HepG2 (cell line): ENCODE results near the gene AS3MT. TPM values are rescaled to one million over a fixed set of nuclear protein-coding genes. Genes with fewer than 3 reads are reported as not detected.

Experiments used
- ATAC-seq: fragments of 200-7000 bp; cut with Tn5 transposase; 3 replicates; pipeline ENCODE4 v1.9.1; 2020; ENCODE audit warnings: mild to moderate bottlenecking, moderate library complexity
- BruUV-seq: library from RNA; stranded (reverse); fragments of 400-500 nt; replicated peaks from 2 replicates; lab custom pipeline; 2021; lab: Mats Ljungman, UMichigan
- CTCF ChIA-PET: fragments of 300-600 bp; formaldehyde crosslinking; extraction: SDS; loops from one replicate; lab custom pipeline; 2021; ENCODE audit warnings: low total read pairs, inconsistent platforms, low intra/inter-chr PET ratio; lab: Yijun Ruan, JAX
- POLR2A ChIA-PET: fragments of 350-600 bp; sonication (Branson Sonifier 250); formaldehyde crosslinking; loops from one replicate; lab custom pipeline; 2020; ENCODE audit warnings: antibody characterized with exemption, inconsistent platforms; lab: Yijun Ruan, JAX
- DNase-seq: peaks from one replicate; pipeline ENCODE4 v3.0.0-alpha.2; 2015; ENCODE audit warnings: low spot score
- FAIRE-seq: peaks from 3 replicates; lab custom pipeline; 2011; peaks lifted over from hg19 to GRCh38; lab: Jason Lieb, UNC
- H2AFZ ChIP-seq: one replicate; pipeline ENCODE4 v1.6.1; 2011; ENCODE audit warnings: low read length, inconsistent platforms
- H3K27ac ChIP-seq: fragments of 300-600 bp; 3 replicates; pipeline ENCODE4 v1.8.0; 2011; ENCODE audit warnings: mixed run types, mild to moderate bottlenecking, mixed read lengths, low read length, inconsistent platforms; ENCODE audit not compliant: insufficient read depth; ENCODE audit errors: extremely low read length
- H3K27me3 ChIP-seq, 2 experiments: fragments of 200-600 bp in 1 of 2; 2 replicates in 1 of 2; 3 replicates in 1 of 2; pipeline versions ENCODE4 v1.6.0 to v1.8.0; 2011; ENCODE audit warnings: low read length in 2 of 2, mild to moderate bottlenecking in 2 of 2, moderate library complexity in 2 of 2, inconsistent platforms in 1 of 2; ENCODE audit not compliant: insufficient read depth in 2 of 2, control insufficient read depth in 1 of 2
- H3K36me3 ChIP-seq, 2 experiments: fragments of 200-600 bp in 1 of 2; replicated peaks in 1 of 2; 2 replicates in 1 of 2; 3 replicates in 1 of 2; pipeline versions ENCODE4 v1.5.1 to v1.8.0; 2011; ENCODE audit warnings: low read length in 2 of 2, inconsistent platforms in 1 of 2; ENCODE audit not compliant: insufficient read depth in 2 of 2, control insufficient read depth in 1 of 2
- H3K4me1 ChIP-seq: 2 replicates; pipeline ENCODE4 v1.5.1; 2012; ENCODE audit warnings: low read length, inconsistent platforms; ENCODE audit not compliant: insufficient read depth
- H3K4me2 ChIP-seq: 2 replicates; pipeline ENCODE4 v1.6.0; 2011; ENCODE audit warnings: low read depth, low read length, inconsistent platforms
- H3K4me3 ChIP-seq, 3 experiments: fragments of 200-600 bp in 1 of 3; sonication (generic), shearing (Covaris generic) in 1 of 3; replicated peaks in 1 of 3; 2 replicates each; pipeline ENCODE4 v1.5.1; 2011 to 2016; ENCODE audit warnings: low read length in 3 of 3, inconsistent platforms in 2 of 3, low read depth in 2 of 3, mild to moderate bottlenecking in 2 of 3, control low read depth in 1 of 3, mixed read lengths in 1 of 3; ENCODE audit not compliant: insufficient read depth in 1 of 3
- H3K79me2 ChIP-seq: one replicate; pipeline ENCODE4 v1.6.1; 2011; ENCODE audit warnings: low read length, inconsistent platforms; ENCODE audit not compliant: insufficient read depth
- H3K9ac ChIP-seq: 2 replicates; pipeline ENCODE4 v1.6.0; 2011; ENCODE audit warnings: mild to moderate bottlenecking, low read depth, low read length, inconsistent platforms; ENCODE audit not compliant: insufficient read depth
- H3K9me3 ChIP-seq: 2 replicates; pipeline ENCODE4 v1.5.1; 2012; ENCODE audit warnings: mild to moderate bottlenecking, low read length
- H4K20me1 ChIP-seq: 2 replicates; pipeline ENCODE4 v1.6.0; 2011; ENCODE audit warnings: inconsistent platforms, mild to moderate bottlenecking, low read length, moderate library complexity; ENCODE audit not compliant: insufficient read depth
- CBFB ChIP-seq: sonication (generic); formaldehyde crosslinking; IDR thresholded peaks from 2 replicates; pipeline ENCODE4 v1.4.0; 2020; ENCODE audit warnings: missing genetic modification reagents
- FOXK1 ChIP-seq: sonication (generic); formaldehyde crosslinking; IDR thresholded peaks from 2 replicates; pipeline ENCODE4 v1.4.0; 2020; ENCODE audit warnings: low read depth, missing genetic modification reagents, borderline replicate concordance
- HES4 ChIP-seq: sonication (generic); formaldehyde crosslinking; IDR thresholded peaks from 2 replicates; pipeline ENCODE4 v1.9.0; 2021; ENCODE audit warnings: mild to moderate bottlenecking, missing genetic modification reagents, borderline replicate concordance
- HMG20B ChIP-seq: conservative IDR thresholded peaks from 2 replicates; pipeline ENCODE4 v1.6.1; 2016; ENCODE audit warnings: missing genetic modification reagents, missing compliant biosample characterization
- MYNN ChIP-seq: sonication (generic); formaldehyde crosslinking; IDR thresholded peaks from 2 replicates; pipeline ENCODE4 v1.4.0; 2020; ENCODE audit warnings: mild to moderate bottlenecking, low read depth, missing genetic modification reagents
- NFYB ChIP-seq: sonication (generic); formaldehyde crosslinking; IDR thresholded peaks from 2 replicates; pipeline ENCODE4 v1.4.0; 2020; ENCODE audit warnings: missing genetic modification reagents
- PTBP1 ChIP-seq: fragments of 200-400 bp; formaldehyde crosslinking; IDR thresholded peaks from 2 replicates; pipeline ENCODE4 v1.6.1; 2018; ENCODE audit warnings: low read length, low read depth; ENCODE audit not compliant: poor library complexity, severe bottlenecking
- SMAD1 ChIP-seq: sonication (generic); formaldehyde crosslinking; IDR thresholded peaks from 2 replicates; pipeline ENCODE4 v1.4.0; 2020; ENCODE audit warnings: missing genetic modification reagents, low read depth, mild to moderate bottlenecking, borderline replicate concordance
- TSC22D2 ChIP-seq: sonication (generic); formaldehyde crosslinking; IDR thresholded peaks from 2 replicates; pipeline ENCODE4 v1.5.1; 2020; ENCODE audit warnings: missing genetic modification reagents, mild to moderate bottlenecking, borderline replicate concordance
- ZNF746 ChIP-seq: sonication (generic); formaldehyde crosslinking; IDR thresholded peaks from 2 replicates; pipeline ENCODE4 v1.8.0; 2022; ENCODE audit warnings: mild to moderate bottlenecking, missing genetic modification reagents
- ZNF780A ChIP-seq: sonication (generic); formaldehyde crosslinking; IDR thresholded peaks from 2 replicates; pipeline ENCODE4 v1.8.0; 2022; ENCODE audit warnings: mild to moderate bottlenecking, missing genetic modification reagents, moderate library complexity
- ZSCAN31 ChIP-seq: sonication (generic); formaldehyde crosslinking; IDR thresholded peaks from 2 replicates; pipeline ENCODE4 v1.5.0; 2020; ENCODE audit warnings: low read depth, mild to moderate bottlenecking, missing genetic modification reagents
- WGBS: methylation state at CpG from one replicate; pipeline ENCODE4 v1.1.6; 2017; ENCODE audit warnings: low lambda C conversion rate; 5-methylcytosine and 5-hydroxymethylcytosine counted together
- in situ Hi-C: cut with HindIII; loops from 2 replicates; pipeline ENCODE4 v1.10.0; 2017; ENCODE audit warnings: low pct_unique_long_range_greater_than_20kb; ENCODE audit not compliant: extremely low pct_ligation_motif_present
- intact Hi-C: fragments of 100-400 bp; cut with micrococcal nuclease; formaldehyde crosslinking; loops from one replicate; pipeline ENCODE4 v1.10.0; 2022; ENCODE audit not compliant: unreplicated experiment
- polyA plus RNA-seq, 8 experiments: library from polyadenylated mRNA; depleted of rRNA in 3 of 8; stranded (reverse) in 7 of 8; unstranded in 1 of 8; fragments of >200 nt; fragmentation: Illumina TruSeq in 4 of 8; extraction: Trizol in 4 of 8; gene quantifications; 2 replicates each; pipeline versions ENCODE4 v1.2.1 to v1.2.3, GENCODE V29; 2011 to 2016; ENCODE audit warnings: low read depth in 4 of 8, missing spikeins in 1 of 8, mixed read lengths in 1 of 8; ENCODE audit not compliant: insufficient read depth in 1 of 8
- total RNA-seq, 5 experiments: library from RNA; depleted of rRNA; stranded (reverse); fragments of >200 nt; fragmentation: Illumina TruSeq; extraction: Trizol; gene quantifications; 2 replicates each; pipeline ENCODE4 v1.2.3, GENCODE V29; 2016; ENCODE audit warnings: low read depth in 1 of 5
- TF ChIP-seq, protein P1 (sequence below): sonication (generic); formaldehyde crosslinking; IDR thresholded peaks from 2 replicates; pipeline ENCODE4 v1.4.0; 2020; ENCODE audit warnings: missing genetic modification reagents, mild to moderate bottlenecking, borderline replicate concordance
- TF ChIP-seq, protein P2 (sequence below): sonication (generic); formaldehyde crosslinking; conservative IDR thresholded peaks from 2 replicates; pipeline ENCODE4 v1.5.0; 2020; ENCODE audit warnings: missing genetic modification reagents
- TF ChIP-seq, protein P3 (sequence below): sonication (generic); formaldehyde crosslinking; IDR thresholded peaks from 2 replicates; pipeline ENCODE4 v1.4.0; 2020; ENCODE audit warnings: low read depth, mild to moderate bottlenecking, missing genetic modification reagents
- TF ChIP-seq, protein P4 (sequence below): sonication (generic); formaldehyde crosslinking; IDR thresholded peaks from 2 replicates; pipeline ENCODE4 v1.4.0; 2020; ENCODE audit warnings: missing genetic modification reagents, borderline replicate concordance

AS3MT gene
- total and polyA plus RNA-seq, 2 of the 13 experiments (the other 11 are each of a cell fraction or from before 2014, with no cell fraction given) = 8.7 to 17.4 TPM

DNA sequence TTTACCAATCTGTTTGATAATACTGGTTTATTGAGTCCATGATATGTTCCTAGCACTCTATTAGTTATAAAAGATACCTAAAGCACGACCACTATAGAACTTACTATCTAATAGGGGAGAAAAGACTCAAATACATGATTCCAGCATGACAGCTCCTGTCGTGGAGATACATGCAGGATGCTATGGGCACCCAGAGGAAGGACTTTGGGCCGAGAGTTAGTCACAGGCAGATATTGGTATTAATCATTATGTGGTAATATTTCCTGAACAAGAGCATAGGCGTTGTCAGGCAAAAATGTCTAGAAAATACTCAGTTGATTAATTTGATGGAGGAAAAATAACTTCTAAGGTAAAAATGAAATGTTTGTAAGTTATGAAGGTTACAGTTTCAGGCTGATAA, 80.6 kb downstream of the AS3MT start:
- intact Hi-C loops = no loop called here
- Histone ChIP-seq H3K9me3 (no peaks in the 10 kb centered on the region), H3K4me1 (peaks cover 18% of the 10 kb centered on the region), H3K79me2 (peaks cover 8% of the 10 kb centered on the region), H3K4me3 (no peak overlapping the region), H3K4me2 (no peak overlapping the region), H3K36me3 (peaks cover 0 to 4% of the 10 kb centered on the region in 2 experiments; a peak in 1 of 5 replicates), H3K27me3 (no peaks in the 10 kb centered on the region), H4K20me1 (no peaks in the 10 kb centered on the region), H3K27ac (no peak overlapping the region), H2AFZ (no peak overlapping the region), H3K9ac (no peak overlapping the region)
- no TSS peak for BruUV-seq
- 91% methylated on average over 4 of the region's 4 CpGs for WGBS
- FAIRE-seq (no peak), DNase-seq (no peak), ATAC-seq (no peak)
- CTCF ChIA-PET = no interaction called here
- in situ Hi-C loops = no loop called here
- POLR2A ChIA-PET = no interaction called here
- TF ChIP-seq MYNN = no peak
- no peak for TF ChIP-seq TSC22D2 (CRISPR knock-in tag)
- no peak for TF ChIP-seq ZSCAN31 (CRISPR knock-in tag)
- no peak for TF ChIP-seq ZNF746 (CRISPR knock-in tag)
- TF ChIP-seq SMAD1 (CRISPR knock-in tag) = no peak
- TF ChIP-seq NFYB = no peak
- TF ChIP-seq, protein P1, sequence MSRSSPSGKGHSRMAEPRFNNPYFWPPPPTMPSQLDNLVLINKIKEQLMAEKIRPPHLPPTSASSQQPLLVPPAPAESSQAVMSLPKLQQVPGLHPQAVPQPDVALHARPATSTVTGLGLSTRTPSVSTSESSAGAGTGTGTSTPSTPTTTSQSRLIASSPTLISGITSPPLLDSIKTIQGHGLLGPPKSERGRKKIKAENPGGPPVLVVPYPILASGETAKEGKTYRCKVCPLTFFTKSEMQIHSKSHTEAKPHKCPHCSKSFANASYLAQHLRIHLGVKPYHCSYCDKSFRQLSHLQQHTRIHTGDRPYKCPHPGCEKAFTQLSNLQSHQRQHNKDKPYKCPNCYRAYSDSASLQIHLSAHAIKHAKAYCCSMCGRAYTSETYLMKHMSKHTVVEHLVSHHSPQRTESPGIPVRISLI (CRISPR knock-in tag) = no peak
- no peak for TF ChIP-seq PTBP1
- TF ChIP-seq, protein P2, sequence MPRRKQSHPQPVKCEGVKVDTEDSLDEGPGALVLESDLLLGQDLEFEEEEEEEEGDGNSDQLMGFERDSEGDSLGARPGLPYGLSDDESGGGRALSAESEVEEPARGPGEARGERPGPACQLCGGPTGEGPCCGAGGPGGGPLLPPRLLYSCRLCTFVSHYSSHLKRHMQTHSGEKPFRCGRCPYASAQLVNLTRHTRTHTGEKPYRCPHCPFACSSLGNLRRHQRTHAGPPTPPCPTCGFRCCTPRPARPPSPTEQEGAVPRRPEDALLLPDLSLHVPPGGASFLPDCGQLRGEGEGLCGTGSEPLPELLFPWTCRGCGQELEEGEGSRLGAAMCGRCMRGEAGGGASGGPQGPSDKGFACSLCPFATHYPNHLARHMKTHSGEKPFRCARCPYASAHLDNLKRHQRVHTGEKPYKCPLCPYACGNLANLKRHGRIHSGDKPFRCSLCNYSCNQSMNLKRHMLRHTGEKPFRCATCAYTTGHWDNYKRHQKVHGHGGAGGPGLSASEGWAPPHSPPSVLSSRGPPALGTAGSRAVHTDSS (CRISPR knock-in tag) = no peak
- TF ChIP-seq ZNF780A (CRISPR knock-in tag) = no peak
- no peak for TF ChIP-seq HMG20B (CRISPR knock-in tag)
- no peak for TF ChIP-seq CBFB (CRISPR knock-in tag)
- no peak for TF ChIP-seq HES4 (CRISPR knock-in tag)
- TF ChIP-seq, protein P3, sequence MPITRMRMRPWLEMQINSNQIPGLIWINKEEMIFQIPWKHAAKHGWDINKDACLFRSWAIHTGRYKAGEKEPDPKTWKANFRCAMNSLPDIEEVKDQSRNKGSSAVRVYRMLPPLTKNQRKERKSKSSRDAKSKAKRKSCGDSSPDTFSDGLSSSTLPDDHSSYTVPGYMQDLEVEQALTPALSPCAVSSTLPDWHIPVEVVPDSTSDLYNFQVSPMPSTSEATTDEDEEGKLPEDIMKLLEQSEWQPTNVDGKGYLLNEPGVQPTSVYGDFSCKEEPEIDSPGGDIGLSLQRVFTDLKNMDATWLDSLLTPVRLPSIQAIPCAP = no peak
- TF ChIP-seq, protein P4, sequence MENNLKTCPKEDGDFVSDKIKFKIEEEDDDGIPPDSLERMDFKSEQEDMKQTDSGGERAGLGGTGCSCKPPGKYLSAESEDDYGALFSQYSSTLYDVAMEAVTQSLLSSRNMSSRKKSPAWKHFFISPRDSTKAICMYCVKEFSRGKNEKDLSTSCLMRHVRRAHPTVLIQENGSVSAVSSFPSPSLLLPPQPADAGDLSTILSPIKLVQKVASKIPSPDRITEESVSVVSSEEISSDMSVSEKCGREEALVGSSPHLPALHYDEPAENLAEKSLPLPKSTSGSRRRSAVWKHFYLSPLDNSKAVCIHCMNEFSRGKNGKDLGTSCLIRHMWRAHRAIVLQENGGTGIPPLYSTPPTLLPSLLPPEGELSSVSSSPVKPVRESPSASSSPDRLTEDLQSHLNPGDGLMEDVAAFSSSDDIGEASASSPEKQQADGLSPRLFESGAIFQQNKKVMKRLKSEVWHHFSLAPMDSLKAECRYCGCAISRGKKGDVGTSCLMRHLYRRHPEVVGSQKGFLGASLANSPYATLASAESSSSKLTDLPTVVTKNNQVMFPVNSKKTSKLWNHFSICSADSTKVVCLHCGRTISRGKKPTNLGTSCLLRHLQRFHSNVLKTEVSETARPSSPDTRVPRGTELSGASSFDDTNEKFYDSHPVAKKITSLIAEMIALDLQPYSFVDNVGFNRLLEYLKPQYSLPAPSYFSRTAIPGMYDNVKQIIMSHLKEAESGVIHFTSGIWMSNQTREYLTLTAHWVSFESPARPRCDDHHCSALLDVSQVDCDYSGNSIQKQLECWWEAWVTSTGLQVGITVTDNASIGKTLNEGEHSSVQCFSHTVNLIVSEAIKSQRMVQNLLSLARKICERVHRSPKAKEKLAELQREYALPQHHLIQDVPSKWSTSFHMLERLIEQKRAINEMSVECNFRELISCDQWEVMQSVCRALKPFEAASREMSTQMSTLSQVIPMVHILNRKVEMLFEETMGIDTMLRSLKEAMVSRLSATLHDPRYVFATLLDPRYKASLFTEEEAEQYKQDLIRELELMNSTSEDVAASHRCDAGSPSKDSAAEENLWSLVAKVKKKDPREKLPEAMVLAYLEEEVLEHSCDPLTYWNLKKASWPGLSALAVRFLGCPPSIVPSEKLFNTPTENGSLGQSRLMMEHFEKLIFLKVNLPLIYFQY (CRISPR knock-in tag) = no peak
- no peak for TF ChIP-seq FOXK1 (CRISPR knock-in tag)
